Stimulated activated CD4-positive, alpha-beta T cell treated with anti-CD3 and anti-CD28 coated beads, TNF-alpha, amount 100 ng/mL, for 1 hour (primary cell): ENCODE data around the gene ME3.

Experiments used
- DNase-seq, 3 donors: peaks; one replicate each; pipeline ENCODE4 v3.0.0-alpha.2; 2020; ENCODE audit warnings: low read depth in 3 of 3, low spot score in 1 of 3

The ME3 gene

DNA sequence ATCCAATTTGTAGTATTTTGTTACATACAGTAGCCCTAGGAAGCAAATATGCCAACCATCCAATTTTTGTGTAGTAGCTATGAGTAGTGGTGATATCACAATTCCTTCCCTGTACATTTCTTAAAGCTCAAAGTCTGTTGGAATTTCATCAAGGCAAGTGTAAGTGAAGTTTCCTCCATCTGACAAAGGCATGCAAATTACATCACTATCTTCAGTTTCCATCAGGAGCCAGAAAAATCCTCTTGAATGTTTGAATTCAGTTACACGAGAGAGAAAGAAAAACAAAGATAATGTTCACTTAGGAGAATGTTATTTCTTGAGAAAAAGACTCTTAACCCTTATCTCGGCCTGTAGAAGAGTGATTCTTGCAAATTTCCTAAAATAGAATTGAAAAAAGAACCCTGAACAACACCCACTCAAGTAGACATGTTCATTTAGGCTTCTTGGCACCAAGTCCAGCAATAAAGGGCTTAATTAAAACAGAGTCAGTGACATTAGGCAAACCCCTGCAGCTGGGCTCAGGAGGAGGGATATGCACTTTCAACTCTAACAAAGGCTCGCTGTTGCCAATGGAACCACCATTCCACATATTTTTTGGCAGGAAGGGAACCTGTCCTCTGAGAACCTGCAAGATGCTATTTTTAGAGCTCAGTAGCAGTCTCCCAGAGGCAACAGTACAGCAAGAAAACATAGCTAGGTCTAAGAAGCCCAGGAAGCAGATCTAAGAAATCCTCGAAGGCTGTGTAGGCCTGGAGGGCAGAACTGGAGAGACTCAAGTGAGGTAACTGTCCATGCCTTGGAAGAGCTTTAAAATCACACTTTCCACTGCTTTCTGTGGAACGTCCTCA, 153.1 kb downstream of the ME3 start:
- DNase-seq = no peak

DNA sequence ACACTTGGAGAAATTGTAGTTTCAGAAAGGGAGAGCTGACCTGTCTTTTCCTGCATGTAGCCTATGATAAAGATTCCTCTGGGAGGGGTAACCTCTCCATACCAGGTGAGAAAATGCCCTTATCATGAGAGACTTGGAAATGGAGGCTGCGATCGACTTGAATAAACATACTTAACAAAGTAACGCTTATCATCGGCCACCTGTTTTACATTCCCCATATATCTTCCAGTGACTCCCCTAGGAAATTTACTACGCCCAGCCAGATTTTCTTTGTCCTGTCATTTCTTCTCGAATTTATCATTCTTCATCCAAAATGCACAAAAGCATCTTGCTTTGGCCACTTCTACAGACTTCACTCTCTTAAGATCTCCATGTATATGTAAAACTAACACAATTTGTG, 154.2 kb downstream of the ME3 start:
- no peak for DNase-seq

DNA sequence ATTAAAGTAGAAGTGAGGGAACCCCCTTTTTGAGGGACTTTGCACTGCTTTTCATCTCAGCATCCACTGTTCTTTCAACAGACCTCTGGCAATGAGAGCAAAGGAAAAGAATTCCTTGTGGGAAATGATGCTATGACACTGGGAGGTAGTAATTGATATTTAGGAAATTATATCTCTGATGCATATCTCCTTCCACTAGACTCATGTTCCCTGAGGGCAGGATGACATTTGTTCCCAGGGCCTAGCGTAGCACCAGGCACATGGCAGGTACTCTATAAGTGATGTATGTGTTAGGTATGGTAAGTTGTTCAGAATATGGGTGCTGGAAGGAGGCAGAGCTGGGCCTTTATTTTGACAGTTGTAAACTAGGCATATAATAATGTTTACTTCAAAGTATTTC, 154.9 kb downstream of the ME3 start:
- no peak for DNase-seq

DNA sequence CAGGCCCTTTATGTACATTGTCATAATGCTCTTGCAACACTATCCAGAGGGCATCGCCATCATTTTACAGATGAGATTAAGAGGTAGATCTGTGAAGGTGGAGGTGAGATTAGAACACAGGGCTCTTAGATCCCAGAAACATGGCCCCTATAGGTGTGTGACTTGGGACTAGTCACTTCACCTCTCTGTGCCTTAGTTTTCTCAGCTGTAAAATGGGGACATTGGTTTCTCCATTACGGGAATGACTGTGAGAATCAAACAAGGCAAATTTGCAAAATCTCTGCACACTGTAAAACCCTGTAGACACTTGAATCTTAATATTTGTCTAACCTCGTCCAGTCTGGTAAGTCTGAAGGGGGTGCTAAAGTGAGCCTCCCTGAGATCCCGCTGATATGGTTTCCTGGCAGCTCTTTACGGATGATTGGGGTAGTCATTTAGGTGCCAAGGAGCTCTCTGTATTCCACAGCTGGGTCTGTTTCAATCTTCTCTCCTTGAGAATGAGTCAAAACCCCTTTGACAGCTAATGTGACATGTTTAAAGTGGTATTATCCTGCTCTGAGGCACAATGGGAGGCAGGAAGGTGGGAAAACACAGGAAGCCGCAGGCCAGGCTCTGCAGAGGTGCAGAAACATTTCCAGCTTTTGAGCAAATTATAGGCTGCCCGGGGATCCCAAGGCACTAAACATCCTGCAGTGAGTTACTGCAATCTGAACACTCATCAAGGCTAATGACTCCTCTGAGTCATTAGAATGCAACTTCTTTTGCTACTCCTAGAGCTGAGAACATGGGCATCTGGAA, 156.9 kb downstream of the ME3 start:
- DNase-seq = no peak

DNA sequence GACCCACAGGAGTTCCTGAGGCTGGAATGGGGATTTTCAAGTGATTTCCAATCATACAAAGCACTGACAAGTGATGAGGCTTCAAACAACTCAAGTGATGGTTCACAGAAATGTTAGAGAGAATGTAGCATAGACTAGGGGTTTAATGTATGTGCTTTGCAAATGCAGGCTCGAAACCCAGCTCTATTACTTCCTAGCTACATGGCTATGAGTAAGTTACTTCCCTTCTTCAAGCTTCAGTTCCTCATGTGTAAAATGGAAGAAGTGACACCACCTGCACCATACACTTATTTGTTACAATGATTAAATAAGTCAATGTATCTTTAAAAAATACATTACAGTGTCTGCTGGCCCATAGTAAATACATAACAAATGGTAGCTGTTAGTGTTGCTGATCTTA, 158.0 kb downstream of the ME3 start:
- DNase-seq = no peak

DNA sequence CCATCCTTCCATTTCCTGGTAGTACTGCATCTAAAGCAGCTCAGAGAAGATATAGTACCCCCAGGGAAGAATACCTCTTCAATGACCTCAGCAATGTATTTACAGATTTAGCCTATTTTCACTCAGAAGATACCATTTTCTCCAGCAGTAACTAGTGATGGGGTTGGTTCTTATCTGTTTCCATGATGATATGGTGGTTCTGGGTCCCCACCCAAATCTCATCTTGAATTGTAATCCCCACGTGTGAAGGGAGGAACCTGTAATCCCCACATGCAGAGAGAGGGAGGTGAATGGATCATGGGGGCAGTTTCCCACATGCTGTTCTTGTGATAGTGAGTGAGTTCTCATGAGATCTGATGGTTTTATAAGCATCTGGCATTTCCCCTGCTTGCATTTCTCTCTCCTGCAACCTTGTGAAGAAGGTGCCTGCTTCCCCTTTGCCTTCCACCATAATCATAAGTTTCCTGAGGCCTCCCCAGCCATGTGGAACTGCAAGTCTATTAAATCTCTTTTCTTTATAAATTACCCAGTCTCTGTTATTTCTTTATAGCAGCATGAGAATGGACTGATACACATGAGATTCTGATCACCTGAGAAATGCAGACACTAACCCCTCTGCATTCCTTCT, 158.6 kb downstream of the ME3 start:
- no peak for DNase-seq

DNA sequence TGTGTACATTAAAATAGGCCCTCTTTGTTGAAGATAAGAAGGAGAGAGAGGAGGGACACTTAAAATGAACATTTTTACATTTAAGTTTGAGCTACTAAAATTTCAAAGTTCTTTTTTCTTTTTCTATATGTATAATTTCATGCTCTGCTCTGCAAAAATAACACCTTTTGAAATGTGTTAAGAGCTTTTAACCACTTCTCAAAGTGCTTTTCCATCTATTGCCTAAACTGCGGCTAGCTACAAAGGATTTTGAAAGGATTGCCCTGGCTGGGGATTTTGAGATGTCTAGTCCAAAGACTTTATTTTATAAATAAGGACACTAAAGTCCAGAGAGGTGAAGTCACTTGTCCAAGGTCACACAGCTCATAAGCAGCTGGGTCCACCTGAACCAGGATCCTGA, 159.3 kb downstream of the ME3 start:
- DNase-seq = no peak

DNA sequence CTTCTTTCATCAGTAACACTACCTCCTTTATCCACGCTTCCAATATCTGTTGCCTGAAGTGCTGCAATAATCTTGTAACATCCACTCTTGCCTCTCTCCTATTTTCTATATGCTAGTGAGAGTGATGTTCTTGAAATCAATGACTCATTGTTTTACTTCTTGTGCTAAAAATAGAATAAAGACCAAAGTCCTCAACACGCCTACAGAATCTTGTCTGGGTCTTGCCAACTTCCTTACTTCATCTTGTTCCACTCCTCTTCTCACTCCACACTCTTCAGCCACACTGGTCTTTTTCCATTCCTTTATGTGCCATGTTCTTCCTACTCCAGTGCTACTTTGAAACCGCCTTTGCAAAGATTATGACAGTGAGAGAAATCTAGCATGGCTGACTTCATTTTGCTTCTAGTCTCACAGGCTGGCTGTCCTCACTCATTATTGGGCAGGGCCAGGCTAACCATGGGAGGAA, 161.3 kb downstream of the ME3 start:
- no peak for DNase-seq

DNA sequence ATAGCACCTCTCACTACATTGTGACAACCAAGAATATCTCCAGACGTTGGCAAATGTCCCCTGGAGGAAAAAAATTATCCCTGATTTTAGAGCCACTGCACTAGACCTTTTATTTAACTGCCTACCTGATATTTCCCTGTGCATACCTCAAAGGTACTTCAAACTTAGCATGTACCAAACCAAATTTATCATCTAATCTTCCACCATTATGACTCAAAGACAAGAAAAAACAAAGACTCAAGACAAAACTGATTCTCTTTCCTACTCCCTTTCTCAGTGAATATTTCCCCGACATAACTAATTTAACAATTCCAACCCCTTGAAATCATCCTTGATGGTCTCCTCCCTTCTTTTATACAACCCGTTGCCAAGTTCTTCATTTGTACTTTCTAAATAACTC, 161.7 kb downstream of the ME3 start:
- no peak for DNase-seq

DNA sequence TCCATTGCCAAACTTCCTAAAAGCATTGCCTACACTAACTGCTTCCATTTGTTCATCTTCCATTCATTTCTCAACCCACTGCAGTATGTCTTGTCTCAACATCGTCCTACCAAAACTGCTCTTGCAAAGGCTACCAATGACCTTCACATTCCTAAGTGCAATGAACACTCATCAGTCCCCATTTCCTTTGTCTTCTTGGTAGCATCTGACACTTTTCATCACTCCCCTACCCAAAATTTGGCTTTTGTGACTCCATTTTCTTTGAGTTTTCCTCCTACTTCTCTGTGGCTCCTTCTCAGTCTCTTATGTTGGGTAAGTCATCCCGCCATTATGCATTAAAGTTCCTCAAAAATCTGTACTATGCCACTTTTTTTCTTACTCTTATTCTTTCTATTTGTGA, 162.3 kb downstream of the ME3 start:
- no peak for DNase-seq

DNA sequence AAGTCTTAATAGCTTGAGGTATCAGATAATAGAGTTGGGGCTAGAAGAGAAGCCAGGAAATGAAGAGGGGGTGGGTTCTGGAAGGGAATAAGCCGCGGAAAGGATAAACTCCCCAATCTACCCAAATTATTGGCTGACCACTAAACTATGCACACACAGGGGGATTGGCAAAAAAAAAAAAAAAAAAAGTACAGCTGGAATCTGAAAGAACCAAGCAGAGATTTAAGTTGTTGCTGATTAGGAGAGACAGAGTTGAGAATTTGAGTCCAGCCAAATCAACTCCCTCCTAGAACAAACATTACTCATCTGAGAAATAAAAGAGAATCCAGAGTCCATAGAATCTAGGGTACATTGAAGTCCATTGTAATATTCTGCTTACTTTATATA, 162.8 kb downstream of the ME3 start:
- DNase-seq = no peak

DNA sequence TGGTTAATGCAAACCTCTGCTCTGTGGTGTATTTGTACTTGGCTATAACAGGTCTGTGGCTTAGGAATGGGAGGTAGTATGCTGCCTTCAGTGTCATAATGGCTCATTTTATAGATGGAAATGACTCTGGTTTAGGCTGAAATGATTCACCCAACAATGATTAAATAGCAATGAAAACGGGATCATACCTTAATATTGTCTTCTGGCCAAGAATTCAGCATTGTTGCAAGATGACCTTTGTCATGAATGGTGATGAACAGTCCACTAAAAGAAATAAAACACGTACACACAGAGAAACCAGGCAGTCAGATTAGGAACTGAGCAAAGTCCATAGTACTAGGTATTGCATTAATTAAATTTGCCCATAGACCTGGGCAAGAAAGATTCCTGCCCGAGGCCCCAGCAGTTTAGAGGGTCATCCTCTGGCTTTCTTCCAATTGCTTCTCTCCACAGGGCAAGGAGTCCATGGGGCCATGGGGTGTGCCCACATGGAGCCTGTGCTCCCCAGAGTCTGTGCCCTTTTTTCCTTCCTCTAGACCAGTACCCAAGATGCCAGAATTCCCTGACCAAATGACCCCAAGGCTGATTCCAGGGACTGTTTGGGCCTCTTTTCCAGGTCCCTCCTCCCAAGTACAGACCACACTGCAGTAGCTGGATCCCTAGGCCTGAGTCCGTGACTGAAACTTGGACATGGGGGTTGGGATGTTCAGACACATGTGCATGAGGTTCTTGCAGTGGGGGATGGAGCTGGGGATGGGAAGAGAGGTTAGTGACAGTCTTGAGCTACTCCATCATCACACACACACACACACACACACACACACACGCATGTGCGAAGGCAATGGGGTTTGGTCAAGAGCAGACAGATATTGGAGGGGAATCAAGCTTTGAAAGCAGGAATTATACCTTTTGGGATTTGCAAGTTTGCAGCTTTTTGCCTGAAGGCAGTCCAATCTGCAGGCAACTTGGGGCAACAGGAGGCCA, 163.5 kb downstream of the ME3 start:
- DNase-seq = no peak

DNA sequence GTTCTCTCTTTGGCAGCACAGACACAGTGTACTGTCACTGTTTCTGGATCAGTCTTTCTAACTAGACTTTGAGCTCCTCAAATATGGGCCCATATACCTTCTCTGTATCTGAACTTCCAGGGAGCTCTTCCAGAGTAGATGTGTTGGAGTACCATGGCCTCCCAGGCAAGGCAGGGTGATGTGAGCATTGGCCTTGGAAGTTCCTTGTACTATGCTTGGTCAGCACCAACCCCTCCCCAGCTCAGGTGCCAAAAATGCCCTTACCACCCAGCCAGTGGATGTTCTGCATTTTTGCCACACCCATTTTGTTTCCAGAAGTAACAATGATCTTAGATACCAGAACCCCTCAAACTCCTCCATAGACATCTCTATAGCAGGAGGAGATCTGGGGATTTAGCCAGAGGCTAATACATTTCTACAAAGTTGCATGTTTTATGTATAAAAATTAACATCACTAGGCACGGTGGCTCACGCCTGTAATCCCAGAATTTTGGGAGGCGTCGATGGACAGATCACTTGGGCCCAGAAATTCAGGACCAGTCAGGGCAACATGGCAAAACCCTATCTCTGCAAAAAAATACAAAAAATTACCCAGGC, 165.1 kb downstream of the ME3 start:
- no peak for DNase-seq

DNA sequence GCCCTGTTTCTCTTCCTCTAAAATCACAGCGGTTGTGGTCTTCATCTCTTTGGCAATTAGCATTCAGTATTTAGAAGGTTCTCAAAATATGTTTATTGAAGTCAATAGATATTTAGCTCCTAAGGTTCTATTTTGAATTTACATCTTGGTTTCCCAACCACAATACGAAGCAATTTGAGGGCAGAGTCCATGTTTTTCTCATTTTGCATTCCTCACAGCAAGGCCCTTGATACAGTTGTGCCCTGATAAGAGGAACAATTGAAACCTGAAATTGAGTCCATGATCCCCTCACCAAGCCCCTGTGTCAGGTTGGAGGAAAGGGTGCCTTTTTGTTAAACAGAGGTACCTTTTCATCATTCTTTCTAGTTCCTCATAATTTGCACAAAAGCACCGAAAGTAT, 166.2 kb downstream of the ME3 start:
- DNase-seq = no peak

DNA sequence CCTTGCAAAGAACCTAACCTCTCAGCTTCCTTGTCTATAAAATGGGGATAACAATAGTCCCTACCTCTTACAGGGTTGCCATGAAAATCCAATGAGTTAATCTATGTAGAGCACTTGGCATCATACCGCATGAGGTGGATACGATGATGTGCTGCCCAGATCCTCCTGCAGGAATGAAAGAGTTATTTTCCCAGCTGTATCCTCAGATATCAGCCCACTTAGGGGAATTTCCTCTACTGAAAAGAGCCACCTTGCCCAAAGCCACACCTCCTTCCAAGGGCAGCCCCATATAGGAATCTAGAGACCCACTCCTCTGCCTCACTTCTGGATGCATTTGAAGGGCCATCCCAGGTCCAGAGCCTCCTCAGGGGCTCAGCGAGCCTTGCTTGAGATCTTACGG, 169.3 kb downstream of the ME3 start:
- no peak for DNase-seq

DNA sequence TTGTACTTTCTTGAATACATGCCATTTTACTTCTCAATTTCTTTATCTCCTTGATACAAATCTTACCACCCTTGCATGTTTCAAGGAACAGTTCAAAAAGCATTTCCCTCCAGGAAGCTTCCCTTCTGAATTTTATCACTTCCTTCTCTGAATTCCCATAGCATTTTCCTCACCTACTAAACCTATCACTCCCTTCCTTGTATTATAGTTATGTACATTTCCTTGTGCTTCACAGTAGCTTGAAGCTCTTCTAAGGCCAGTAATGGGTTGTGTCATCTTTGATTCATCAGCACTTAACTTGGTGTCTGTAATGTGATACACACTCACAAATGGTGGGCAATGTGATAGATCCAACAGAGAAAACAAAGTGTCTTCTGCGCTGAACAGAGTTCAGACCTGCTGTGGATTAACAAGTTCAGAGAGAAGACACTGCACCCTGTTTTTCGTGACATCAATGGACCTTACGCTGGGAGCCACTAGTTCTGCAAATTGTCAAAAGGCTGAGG, 170.2 kb downstream of the ME3 start:
- no peak for DNase-seq

DNA sequence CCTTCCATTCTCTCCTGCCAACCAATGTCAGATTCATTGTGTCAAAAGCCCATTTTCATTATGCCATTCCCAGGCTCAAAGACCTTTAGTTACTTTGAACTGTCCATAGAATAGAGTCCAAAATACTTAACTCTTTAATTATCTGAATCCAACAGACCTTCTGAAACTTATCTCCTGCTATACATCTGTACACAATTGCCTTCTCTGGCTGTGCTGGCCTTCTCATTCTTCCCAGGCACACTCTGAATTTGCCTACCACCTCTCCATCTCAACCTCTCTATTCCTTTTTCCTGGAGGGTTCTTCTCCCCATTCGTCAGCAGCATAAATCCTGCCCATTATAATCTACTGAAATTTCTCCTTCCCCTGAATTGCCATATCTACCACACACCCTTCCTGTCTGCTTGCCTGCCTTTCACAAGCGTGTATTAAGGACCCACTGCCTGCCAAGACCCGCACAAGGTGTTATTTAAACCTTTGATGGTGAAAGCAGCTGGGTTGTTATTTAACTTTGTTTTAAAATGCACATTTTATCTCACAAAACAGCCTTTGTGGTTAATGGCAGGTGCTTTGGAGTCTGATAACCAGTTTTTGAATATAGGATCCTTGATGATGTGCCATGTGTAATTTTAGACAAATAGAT, 171.8 kb downstream of the ME3 start:
- DNase-seq = no peak

DNA sequence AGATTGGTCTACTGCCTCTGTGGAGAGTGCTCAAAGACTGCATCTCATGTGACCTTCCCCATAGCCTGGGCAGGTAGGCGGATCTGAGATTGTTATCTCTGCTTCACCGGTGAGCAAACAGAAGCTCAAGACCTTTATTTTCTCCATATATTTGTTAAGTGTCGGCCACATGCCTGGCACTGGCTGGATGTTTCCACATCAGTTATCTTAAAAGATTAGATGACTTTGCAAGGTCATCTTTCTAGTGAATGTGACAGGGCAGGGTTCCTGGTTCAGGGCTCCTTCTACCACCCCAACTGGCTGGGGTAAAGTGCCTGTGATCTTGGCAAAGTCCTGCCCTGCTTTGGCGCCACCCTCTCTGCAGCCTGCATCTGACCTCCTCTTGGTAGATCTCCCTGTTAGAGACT, 172.7 kb downstream of the ME3 start:
- no peak for DNase-seq

DNA sequence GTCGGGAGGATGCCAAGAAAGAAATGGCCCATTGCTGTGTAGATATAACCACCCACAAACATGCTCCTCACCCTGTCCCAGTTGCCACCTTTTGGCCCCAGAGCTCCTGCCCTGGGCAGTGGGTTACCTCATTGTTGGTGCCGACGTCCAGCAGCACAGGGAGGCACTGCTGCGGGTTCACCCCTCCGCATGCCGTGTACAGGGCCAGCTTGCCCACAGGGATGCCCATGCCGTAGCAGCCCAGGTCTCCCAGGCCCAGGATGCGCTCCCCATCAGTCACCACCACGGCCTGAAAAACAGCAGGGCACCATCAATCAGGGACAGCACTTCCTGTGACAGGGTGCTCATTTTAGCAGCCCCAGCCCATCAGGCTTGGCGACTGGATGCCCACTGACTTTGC, 174.6 kb downstream of the ME3 start:
- DNase-seq = no peak

DNA sequence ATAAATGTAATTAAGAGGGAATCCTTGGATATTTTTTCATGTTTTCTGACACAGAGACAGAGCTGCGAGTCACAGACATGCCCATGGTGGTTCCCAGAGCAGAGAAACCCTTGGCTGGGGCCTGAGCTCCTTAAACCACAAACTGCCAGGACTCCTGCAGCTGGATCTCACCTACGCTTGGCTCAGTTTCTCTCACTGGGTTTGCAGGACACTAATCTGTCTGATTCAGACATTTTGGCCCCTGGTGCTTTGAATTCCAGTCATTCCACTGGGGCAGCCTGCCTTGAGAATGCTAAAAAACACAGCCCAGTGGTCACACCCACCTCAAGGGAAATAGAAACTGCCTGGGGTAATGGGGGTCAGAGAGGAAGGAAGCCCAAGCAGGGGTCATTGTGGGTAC, 175.1 kb downstream of the ME3 start:
- DNase-seq = no peak
